ENCODE results near the gene KLHDC8A.
"Not testable (repeated sequence)": the region's sequence is repeated elsewhere in the genome, so short reads cannot be mapped to it uniquely, and the experiment has no call there.

DNA sequence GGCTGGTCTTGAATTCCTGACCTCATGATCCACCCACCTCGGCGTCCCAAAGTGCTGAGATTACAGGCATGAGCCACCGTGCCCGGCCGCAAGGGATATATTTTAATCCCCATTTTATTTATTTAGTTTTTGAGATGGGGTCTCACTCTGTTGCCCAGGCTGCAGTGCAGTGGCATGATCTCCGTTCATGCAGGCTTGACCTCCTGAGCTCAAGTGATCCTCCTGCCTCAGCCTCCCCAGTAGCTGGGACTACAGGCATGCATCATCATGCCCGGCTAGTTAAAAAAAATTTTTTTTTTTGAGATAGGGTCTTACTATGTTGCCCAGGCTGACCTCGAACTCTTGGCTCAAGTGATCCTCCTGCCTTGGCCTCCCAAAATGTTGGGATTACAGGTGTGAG, 8.4 kb upstream of the KLHDC8A start:
- TF ChIP-seq, protein P1, sequence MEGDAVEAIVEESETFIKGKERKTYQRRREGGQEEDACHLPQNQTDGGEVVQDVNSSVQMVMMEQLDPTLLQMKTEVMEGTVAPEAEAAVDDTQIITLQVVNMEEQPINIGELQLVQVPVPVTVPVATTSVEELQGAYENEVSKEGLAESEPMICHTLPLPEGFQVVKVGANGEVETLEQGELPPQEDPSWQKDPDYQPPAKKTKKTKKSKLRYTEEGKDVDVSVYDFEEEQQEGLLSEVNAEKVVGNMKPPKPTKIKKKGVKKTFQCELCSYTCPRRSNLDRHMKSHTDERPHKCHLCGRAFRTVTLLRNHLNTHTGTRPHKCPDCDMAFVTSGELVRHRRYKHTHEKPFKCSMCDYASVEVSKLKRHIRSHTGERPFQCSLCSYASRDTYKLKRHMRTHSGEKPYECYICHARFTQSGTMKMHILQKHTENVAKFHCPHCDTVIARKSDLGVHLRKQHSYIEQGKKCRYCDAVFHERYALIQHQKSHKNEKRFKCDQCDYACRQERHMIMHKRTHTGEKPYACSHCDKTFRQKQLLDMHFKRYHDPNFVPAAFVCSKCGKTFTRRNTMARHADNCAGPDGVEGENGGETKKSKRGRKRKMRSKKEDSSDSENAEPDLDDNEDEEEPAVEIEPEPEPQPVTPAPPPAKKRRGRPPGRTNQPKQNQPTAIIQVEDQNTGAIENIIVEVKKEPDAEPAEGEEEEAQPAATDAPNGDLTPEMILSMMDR (IDR thresholded peaks at IDR 0.05) = not testable (repeated sequence)
- TF ChIP-seq POLR2A (IDR thresholded peaks at IDR 0.05) = not testable (repeated sequence)
